Activated CD8-positive, alpha-beta memory T cell treated with anti-CD3 and anti-CD28 coated beads, Interleukin-2, amount 50 U/mL, for 24 hours (primary cell): ENCODE data around the gene TPCN2.

Experiments
- DNase-seq: peaks from one replicate; pipeline ENCODE4 v3.0.0-alpha.2; 2020; ENCODE audit errors: extremely low read depth

Gene TPCN2

DNA sequence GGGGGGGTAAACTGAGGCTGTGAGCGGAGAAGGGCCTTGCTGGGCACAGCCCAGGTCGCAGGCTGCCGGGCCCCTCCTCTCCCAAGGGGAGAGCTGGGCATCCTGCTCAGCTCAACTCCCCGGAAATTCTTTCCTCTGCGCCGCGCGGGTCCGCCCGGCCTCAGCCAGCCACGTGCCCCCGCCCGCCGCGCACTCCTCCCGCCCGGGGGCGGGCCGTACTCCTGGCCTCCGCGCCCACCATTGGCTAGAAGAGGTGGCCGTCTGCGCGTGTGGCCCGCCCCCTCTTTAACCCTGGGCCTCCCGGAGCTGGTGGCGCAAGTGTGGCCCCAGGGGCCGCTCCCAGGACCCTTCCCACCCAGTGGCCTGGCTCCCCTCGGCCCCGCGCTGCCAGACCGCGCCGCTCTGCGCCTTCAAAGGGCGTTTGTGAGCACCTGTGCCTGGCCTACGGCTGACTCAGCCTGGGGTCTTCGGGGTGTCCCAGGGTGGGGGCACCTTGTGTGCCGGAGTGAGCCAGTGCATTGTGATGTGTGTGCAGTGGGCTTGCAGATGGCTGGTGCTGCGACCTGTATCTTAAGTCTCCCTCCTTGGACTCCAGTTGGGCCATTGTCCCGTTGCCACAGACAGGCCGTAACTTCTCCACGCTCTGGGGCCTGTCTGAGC lies 37.6 kb upstream of the TPCN2 start:
- DNase-seq, result no peak

- DNase-seq, result no peak
These were observed 37.1 kb upstream of the TPCN2 start for GRCh38 chr11:69011624-69012091.

- no peak for DNase-seq
These were observed 36.4 kb upstream of the TPCN2 start for GRCh38 chr11:69012092-69013008.

DNA sequence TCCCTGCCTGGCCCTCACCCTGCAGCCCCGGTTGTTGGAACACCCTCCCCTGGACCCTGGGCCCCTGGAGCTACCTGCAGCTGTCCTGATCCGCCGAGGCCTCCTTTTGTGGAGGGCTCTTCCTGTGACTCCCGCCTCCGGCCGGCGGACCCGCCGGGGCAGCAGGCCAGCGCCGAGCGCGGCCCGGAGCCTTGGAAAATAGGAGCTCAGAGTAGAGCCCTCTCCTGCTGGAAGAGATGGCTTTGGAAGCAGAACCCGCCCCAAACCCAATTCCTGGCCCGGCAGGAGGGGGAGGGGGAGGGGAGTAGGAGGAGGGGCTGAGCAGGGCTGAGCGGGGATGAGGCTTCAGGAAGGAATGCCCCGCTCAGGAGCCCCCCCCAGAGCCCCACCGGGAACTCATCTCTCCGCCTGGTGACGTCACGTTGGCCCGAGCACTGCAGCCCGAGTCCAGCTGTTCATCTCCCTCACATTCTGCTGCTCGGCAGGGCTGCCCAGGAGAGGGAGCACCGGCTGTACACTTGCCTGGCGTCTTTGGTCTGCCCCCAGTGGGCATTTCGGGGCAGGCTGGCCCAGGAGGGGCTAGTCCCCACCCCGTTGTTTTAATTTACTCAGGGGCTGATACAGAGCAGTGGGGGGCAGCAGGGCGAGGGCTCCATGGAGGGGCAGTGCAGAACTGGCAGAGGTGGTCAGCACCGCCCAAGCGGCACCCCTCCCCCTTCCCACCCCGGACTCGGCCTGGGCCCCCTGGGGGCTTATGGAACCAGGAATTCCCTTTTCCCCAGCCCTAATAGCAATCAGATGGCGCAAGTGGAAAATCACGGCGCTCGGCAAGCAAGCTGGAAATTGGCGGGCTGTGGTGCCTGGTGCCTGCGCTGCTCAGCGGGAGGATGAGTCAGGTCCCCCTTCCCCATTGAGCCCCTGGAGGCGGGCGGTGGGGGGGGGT lies 35.5 kb upstream of the TPCN2 start, which contains the start of gene MRGPRF:
Gene MRGPRF, minus strand, starts transcription at position 238 of the 943 bp plus-strand sequence. CDS start 3,345 bp downstream, outside the sequence.
- DNase-seq, result no peak

- DNase-seq, result no peak
These were observed 34.5 kb upstream of the TPCN2 start for GRCh38 chr11:69014084-69014851.

- DNase-seq, result no peak
These were observed 33.7 kb upstream of the TPCN2 start for GRCh38 chr11:69014898-69015549.

- no peak for DNase-seq
These were observed 30.8 kb upstream of the TPCN2 start for GRCh38 chr11:69017951-69018350.

GRCh38 chr11:69018924-69019323 lies 29.8 kb upstream of the TPCN2 start:
- DNase-seq, result no peak

DNA sequence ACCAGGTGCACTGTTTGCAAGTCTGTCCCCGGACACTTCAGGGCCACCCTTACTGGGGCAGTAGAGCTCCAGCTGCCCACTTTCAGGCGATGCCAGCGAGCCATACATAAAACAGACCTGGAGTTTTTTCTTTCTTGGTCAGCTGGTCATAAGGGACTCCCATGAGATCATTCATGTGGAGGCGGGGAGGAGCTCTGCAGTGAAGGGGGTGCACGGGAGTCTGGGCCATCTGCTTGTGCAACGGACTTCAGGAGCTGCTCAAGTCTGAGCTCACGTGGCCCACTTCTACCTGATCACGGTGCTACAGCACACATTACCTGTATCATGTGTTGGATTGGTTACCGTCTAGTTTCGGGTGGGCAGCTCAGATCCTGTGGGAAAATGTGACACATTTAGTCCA lies 26.5 kb upstream of the TPCN2 start:
- DNase-seq, result no peak

DNA sequence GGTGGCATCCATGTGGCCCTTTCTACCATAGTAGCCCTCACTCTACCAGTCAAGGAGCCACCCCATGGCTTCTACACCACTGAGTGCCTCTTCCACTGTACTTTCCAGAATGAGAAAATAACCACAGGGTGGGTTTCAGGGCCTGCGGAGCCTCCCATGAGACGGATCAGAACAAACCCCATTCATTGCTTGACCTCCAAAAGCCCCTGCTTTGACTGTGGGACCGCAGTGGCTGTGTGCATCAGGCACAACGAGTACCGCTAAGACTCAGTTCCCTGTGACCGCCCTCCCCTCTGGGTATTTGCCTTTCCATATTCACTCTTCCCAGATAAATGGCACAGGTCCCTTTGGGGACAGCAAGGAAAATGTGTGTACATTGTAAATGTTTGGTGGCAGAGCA lies 24.2 kb upstream of the TPCN2 start:
- no peak for DNase-seq

- DNase-seq, result no peak
These were observed 20.9 kb upstream of the TPCN2 start for GRCh38 chr11:69027704-69028372.

- DNase-seq, result no peak
These were observed 18.4 kb upstream of the TPCN2 start for GRCh38 chr11:69030301-69030700.

DNA sequence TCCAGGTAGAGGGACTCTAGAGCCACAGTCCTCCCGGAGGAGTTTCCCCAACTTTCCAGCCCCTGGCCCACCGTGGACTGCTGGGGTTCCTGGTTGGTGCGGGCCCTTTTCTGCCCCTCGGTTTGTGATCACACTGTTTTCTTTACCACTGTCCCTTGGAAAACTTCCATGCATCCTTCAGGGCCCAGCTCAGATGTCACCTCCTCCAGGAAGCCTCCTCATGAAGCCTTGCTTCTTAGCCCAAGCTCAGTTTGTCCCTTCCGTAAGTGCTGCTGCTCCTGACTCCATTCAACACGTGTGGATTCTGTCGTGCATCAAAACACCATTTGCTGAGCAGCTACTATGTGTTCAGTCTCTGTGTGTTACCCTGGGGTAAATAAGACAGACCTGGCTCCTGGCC lies 15.9 kb upstream of the TPCN2 start:
- no peak for DNase-seq

GRCh38 chr11:69033431-69033830 lies 15.3 kb upstream of the TPCN2 start:
- DNase-seq, result no peak

GRCh38 chr11:69034123-69034867 lies 14.4 kb upstream of the TPCN2 start:
- DNase-seq, result no peak

- DNase-seq, result no peak
These were observed 13.4 kb upstream of the TPCN2 start for GRCh38 chr11:69035150-69035945.

DNA sequence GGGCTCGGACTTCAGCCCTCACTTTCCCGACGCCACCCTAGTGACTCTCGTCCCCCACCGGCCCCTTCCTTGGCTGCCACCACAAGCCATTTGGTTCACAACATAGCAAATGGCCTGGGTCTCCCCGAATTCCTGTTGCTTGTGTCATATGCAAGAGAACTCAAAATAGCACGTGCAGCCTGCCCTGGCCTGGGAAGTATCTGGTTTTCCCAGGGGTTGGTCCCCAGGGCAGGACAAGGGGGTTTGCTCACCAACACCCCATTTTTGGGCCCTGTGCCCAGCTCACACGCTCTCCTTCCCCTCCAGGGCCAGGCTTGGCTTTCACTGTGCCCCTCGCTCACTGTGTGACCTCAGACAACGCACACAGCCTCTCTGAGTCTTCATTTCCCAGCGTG lies 12.8 kb upstream of the TPCN2 start:
- DNase-seq, result no peak

DNA sequence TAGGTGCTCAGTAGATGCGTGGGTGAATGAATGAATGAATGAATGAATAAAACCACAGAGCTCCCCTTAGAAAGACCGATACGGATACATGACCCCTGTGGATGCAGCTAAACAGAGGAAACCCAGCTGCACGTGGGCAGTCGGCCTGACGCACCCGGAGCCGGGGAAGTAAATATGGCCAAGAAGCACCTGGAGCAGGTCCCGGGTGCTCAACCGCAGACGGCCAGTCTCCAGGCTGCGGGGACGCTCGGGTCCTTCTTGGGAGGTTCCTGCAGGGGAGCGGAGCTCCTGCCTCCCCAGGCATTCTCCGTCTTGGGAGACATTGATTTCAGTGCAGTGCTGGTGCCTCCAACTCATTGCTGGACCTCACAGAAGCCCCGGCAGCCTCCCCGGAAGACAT lies 11.7 kb upstream of the TPCN2 start:
- DNase-seq, result no peak
